HG03457 (cell line): ENCODE results near the gene ABCD1.
"Not testable (repeated sequence)": the region's sequence is repeated elsewhere in the genome, so short reads cannot be mapped to it uniquely, and the experiment has no call there.

Source experiments
- ATAC-seq: cut with Tn5 transposase; IDR thresholded peaks from one replicate; pipeline ENCODE4 v1.9.1; 2021; ENCODE audit warnings: moderate number of reproducible peaks; ENCODE audit not compliant: unreplicated experiment

ABCD1 gene

DNA sequence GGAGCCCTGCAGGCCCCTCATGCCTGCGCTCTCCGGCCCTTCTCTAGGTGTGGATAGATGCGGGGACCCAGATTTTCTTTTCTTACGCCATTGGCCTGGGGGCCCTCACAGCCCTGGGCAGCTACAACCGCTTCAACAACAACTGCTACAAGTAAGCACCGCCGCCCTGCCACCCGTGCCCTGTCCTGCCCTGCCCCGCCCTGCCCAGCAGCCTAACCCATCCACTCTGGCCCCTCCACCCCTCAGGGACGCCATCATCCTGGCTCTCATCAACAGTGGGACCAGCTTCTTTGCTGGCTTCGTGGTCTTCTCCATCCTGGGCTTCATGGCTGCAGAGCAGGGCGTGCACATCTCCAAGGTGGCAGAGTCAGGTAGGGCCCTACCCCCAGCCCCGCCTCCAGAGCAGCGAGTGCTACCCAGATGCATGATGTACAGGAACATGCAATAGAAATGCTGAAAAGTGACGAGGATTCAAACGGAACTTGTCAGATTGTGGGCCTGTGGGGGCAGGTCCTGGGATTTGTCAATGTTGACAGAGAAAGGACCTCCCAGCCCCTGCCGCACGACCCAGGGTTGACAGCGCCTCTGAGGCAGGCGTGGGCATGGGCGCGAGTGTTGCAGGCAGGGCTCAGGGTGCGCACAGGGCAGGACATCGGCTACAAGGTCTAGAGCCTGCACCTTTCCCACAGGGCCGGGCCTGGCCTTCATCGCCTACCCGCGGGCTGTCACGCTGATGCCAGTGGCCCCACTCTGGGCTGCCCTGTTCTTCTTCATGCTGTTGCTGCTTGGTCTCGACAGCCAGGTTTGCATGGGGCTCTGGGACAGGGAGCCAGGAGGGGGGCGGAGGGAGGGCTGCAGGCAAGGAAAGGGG is 31.2 kb upstream of the ABCD1 start:
- ATAC-seq = no peak

DNA sequence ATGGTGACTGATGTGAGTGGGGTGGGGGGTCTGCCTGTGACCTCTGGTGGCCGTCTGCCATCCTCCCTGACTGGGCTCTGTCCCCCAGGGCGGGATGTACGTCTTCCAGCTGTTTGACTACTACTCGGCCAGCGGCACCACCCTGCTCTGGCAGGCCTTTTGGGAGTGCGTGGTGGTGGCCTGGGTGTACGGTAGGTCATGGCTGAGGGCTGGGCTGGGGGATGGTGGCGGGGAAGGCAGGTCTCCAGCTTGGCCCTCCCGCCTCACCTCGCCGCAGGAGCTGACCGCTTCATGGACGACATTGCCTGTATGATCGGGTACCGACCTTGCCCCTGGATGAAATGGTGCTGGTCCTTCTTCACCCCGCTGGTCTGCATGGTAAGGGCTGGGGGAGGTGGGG is 30.4 kb upstream of the ABCD1 start:
- ATAC-seq = not testable (repeated sequence)

DNA sequence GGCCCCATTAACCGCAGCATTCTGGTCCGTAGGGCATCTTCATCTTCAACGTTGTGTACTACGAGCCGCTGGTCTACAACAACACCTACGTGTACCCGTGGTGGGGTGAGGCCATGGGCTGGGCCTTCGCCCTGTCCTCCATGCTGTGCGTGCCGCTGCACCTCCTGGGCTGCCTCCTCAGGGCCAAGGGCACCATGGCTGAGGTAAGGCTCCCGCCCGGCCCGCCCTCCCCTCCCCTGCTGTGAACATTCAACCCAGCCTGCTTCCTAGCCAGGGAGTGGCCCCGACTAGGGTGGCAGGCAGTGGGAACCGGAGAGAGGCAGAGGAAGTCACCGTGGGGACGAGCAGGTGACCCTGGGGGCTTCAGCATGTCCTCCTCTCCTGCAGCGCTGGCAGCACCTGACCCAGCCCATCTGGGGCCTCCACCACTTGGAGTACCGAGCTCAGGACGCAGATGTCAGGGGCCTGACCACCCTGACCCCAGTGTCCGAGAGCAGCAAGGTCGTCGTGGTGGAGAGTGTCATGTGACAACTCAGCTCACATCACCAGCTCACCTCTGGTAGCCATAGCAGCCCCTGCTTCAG is 29.9 kb upstream of the ABCD1 start:
- ATAC-seq = no peak

DNA sequence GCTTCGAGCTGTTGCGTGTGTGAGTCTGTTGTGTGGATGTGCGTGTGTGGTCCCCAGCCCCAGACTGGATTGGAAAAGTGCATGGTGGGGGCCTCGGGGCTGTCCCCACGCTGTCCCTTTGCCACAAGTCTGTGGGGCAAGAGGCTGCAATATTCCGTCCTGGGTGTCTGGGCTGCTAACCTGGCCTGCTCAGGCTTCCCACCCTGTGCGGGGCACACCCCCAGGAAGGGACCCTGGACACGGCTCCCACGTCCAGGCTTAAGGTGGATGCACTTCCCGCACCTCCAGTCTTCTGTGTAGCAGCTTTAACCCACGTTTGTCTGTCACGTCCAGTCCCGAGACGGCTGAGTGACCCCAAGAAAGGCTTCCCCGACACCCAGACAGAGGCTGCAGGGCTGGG is 28.6 kb upstream of the ABCD1 start:
- no peak for ATAC-seq

DNA sequence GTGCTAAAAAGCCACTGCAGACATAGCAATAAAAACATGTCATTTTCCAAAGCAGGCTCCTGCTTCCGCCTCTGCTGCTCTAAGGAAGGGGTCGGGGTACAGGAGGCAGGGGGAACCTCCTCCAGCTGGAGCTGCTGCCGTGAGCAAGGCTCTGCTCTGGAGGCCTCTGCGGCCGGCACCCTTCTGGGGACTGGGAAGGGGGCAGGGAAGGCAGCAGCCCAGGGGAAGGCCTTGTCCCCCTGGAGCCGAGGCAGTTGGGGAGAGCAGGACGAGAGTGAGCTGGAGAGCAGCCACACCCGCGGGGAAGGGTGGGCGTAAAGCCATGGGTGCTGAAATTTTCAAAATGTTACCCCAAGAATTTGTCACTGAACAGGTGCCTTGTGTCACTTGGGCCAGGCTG is 28.1 kb upstream of the ABCD1 start:
- not testable (repeated sequence) for ATAC-seq

DNA sequence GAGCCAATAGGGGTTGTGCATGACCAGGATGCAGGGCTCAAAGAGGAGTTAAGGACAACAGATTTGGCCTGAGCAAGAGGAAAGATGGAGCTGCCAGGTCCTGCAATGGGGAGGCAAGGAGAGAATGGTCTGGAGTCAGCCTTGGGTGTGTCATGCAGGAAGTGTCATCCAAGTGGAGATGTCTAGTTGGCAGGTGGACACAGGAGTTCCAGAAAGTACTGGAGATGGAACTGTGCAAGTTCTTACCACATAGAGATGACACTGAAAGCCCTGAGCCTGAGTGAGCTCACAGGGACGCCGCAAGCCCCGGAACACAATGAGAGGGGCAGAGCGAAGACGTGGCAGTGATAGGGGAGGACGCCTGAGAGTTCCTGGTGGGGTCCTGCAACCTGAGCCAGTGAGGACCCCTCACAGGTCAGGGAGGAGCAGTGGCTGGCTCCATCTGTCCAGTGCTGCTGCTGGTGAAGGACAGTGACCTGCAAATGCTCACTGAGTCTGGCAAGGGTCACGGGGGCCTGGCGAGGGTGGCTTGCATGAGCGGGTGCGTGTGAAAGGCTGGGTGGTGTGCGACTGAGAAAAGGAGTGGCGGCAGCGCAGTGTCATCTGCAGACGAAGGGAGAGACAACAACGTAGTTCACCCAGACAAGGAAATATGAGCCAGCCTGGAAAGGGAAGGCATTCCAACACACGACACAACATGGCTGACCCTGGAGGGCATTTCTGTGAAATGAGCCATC is 27.5 kb upstream of the ABCD1 start:
- ATAC-seq = not testable (repeated sequence)

DNA sequence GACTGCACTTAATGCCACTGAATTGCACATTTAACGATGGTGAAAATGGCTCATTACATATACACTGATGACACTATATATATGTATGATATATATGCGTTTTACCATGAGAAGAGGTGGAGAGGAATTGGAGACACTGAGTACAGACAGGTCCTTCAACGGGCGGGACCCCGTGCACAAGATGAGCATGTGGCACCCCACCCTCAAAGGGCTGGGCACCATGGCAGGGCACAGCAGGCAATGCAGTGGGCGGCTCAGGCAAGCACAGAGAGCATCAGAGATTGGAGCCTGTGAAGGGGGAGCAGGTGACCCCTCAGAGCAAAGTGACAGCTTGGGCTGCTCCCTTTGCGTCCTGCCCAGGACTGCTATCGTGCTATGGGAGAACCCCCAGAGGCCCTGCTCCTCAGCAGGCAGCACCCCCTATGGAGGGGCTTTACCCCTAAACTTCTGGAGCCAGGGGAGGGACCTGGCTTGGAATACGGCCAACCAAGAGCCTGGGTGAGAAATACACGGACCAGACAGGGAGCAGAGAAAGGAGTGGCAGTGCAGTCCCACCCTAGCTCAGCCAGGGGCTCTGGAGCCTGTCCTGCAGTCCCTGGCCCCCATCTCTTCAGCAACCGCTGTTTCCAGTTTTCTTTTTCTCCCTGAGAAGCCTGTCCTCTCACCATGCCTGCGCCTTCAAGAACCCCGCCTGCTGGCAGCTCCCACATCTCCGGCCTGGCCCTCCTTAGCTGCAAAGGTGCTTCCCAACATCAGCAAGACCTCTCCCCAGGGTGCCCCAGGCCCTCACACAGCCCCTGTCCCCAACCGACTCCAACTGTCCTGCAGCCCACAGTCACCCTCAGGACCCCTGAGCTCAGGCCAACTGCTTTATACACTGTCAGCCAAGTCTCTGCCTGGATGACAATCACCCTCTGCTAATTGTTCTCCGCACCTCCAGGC is 26.5 kb upstream of the ABCD1 start:
- ATAC-seq = no peak

DNA sequence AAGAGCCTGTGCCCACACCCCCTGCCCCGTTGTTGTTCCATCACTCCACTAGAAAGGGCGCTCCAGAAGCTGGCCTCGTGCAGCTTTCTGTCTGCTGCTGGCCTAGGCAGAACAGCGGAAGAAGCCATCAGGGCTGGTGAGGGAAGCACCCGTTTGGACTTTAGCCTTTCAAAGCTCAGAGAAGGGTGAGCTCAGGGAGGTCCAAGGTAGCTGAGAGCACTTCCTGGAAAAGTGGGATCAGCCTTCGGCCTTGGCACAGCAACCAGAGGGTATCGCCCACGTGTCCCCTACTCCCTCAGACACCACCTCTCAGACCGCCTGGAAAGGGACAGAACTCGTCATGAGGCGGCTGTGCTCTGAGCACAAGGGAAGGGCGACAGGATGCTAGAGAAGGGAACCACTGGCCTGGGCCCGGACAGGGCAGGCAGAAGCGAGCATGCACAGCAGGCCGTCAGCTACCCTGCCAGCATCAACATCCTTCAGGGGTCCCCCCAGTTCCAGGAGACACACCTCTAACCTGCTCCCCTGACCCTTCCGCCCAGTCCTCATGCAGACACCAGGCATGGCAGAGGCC is 25.4 kb upstream of the ABCD1 start:
- ATAC-seq = not testable (repeated sequence)

DNA sequence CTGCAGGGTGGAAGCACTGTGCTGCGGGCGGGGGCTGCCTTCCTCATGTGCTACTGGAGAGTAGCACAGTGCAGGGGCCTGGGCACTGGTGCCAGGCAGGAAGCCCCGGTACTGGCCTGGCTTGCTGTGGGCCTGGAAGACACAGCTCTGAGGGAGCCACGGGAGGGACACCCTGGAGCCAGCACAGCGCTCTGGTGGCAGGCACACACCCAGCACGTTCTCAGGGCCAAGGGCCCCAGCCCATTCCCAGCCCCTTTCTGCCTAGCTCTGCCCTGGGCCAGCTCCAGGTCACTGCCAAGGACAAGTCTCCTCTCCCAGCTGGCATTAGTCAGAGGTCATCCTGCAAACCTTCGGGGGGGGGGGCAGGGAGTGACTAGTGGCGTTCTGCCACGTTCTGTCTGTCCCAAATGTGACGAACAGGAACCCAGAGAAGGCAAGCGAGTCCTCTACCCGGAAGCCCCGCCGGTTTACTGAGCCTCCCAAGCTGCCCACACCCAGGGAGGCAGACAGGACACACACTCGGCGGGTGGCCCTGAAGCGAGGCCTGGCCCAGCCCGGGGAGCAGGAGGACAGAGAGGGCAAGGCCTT is 24.8 kb upstream of the ABCD1 start:
- ATAC-seq = not testable (repeated sequence)

DNA sequence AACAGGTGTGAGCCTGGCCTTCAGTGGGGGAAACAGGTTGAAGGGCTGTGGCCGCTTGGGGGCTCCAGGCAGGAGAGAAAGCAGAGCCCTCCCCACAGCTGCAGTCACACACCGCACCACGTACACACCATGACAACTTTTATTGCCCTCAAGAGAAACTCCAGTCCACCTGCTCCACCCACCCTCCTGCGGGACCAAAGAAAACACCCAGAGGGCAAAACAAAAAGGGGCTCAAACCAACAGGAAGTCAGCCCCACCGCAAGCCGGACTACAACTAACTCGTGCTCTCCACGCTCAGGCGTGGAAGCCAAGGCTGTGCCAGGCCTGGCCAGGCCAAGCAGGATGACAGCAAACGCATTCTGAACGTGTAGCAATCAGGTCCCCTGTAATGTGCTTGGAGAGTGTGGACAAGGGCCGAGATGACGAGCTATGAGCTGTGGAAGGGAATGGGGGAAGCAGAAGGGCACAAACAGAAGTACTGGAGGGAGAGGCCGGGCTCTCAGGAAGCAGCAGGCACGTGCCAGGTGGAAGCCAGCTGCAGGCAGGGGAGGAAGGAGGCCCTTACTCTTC is 24.2 kb upstream of the ABCD1 start:
- no peak for ATAC-seq

DNA sequence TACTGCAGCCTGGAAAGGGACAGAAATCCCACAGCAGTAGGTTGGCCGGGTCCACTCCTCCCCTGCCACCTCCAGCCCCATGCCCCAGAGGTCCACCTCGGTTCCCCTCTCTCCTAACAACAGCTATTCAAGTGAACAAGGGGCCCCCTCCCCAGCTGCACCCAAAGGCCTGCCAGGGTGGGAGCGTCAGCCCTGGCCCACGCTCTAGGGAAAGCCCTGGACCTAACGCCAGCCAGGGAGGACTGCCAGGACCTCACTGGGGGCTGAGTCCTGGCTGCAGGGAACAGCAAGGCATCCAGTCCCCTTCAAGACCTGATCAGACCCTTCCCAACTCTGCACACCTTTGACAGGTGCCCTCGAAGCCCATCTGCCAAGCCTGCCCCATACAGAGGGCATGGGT is 23.7 kb upstream of the ABCD1 start:
- ATAC-seq = no peak

DNA sequence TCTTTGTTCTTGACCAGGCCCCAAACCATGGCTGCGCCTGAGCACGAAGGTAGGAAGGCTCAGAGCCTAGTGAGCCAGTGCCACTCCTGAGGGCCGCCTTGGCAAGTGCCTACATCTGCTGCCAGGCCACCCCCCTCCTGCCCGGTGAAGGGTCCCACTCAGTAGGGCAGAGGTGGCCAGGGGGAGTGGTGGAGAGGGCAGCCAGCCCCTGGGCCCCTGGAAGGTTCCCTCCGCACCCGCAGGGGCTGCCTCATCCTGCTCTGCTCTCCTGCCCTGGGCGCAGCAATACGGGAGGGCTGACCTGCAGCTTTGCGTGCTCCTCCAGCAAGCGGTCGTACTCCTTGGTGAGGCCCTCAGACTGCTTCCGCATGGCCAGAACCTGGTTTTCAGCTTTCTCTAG is 22.9 kb upstream of the ABCD1 start:
- ATAC-seq = no peak

DNA sequence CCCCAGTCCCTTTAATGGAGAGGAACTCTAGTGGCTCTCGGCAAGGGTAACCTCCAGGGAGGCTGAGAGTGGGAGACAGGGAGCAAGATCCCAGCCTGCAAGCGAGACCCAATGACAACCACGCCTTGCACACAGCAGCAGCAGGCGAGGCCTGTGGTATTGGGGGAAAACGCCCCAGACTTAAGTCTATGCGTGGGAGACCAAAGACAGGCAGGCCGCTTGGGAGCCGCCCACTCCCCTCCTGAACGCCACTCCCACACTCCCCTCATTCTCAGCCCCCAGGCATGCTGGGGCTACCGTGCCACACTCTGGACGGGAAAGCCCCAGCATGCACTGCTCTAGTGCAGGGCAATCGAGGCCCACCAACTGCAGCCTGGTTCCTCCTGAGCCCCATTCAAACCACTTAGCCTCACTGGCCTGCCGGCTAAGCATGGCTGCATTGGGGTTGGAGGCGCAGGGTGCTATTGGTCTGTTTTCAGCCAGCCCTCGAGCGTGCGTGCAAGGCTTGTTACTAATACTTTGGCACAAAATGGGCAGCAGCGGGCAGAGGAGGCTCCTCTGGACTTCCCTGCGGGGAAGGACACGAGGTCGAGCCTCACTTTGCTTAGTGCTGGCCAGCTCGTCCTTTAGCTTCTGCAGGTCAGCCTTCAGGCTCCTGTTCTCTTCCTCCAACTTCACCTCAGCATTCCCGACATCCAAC is 22.2 kb upstream of the ABCD1 start:
- no peak for ATAC-seq

DNA sequence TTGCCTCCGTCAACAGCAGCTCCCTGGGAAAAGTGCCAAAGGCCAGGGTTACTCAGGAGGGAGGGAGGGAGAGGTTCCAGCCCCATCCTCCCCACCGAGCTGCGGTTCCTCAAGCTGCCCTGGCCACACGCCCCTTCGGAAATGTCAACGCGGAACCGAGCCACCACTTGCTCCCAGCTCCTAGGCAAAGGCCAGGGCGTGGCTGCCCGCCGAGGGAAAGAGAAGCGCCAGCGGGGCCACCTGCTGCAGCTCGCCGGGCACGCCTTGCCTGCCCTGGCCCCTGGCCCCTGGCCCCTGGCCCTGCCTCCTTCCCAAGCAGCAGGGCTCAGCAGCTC is 21.7 kb upstream of the ABCD1 start:
- no peak for ATAC-seq

DNA sequence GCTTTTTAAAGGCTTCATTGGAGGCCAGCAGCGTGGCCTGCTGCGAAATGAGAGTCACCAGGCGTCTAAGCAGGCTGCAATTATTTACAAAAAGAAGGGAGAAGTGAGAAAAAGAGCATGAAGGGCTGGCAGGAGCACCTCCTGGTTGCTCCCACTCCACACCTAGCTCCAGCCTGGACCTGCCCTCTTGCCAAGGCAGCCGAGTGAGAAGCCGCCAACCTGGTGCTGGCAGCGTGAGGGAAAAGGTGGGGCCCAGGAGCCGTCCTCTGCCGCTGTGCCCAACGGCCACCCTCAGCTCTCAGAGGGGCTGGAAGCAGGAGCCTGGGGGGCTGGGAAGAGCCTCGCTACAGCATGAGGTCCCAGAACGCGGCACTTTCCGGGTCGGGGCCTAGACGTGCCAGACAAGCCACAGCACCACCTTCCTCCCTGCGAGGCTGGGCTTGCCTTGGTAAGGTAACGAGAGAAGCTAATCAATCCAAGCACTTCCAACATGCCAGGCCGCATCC is 20.6 kb upstream of the ABCD1 start:
- no peak for ATAC-seq

DNA sequence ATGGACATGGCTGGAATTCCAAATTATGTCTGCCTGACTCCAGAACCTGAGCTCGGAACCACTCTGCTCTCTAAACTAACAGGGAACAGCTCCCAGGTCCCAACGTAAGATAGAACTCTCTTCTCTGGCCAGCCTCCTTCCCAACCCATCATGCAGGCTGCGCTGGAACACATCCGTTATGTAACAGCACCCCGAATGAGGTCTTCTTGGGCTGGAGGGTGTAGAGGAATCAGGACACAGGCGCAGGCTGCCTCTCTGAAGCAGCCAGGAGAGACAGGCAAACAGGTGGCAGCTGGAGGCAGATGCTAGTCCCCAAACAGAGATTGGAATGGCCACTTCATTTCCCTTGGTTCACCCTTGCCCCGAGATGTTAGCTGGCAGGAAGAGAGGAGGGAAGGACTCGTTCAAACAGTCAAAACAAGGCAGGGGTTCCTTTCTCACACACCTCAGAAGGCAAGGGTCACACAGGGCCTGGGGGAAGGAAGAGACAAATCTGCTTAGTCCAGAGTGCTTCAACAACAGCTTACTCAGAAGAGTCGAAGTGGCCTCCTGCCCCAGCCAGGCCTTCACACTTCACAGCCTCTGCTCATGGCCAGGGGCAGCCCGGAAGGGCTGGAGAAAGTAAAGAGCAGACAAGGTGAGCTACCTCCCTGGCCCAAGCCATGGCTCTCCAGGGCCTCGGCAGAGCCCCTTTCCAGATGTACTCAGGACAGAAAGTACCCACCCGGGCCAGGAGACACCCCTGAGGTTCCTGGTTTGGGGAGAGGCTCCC is 19.8 kb upstream of the ABCD1 start:
- ATAC-seq = not testable (repeated sequence)

DNA sequence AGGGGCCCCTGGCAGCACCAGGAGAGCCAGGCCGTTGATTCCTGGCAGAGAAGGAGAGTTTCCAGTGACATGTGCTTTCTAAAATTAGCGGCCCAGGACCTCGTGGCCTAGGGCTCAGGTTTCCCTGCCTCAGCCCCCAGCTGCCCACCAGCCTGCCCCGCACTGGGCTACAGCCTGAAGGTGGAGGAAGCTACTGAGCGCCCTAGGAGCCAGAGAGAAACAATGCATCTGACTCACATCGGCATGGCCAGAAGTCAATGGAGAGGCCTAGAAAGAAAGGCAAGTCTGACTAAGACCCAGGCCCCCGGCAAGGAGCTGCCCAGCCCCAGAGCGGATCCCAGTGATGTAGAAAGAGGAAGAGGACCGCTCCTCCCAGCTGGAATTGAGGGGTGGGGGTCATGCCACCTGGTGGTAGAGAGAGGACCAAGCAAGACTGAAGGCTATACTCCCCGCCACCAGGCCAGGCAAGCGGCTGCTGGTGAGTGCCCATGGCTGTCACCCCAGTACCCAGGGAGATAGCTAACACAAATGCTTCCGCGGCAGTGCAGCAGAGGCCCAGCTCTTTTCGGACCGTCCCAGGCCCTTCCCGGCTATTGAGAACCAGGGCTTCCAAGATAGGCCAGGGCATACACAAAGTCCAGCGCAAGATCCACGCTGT is 19.1 kb upstream of the ABCD1 start:
- ATAC-seq = not testable (repeated sequence)

DNA sequence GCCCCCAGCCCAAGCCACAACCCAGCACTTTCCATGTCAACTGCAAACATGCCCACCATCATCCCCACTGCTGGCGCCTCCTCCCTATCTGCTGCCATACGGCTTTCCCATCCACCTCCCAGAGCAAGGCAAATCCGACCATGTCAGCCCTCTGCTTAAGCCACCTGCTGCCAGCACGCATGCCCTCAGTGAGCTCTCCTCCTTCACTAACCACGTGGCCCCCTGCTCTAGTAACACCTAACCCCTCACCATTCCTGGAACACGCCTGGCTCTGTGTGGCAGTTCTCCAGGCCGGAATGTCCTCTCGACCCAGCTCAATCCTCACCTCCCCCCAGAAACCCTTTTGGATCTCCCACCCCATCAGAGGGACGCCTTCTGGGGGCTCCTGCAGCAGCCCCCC is 17.9 kb upstream of the ABCD1 start:
- no peak for ATAC-seq
